HepG2 (cell line): Measurements from ENCODE around the gene BCL2L2. TPM values are rescaled to one million over a fixed set of nuclear protein-coding genes. Genes with fewer than 3 reads are reported as not detected.
A peak's percentile ranks its signal among the peaks of the same experiment; 100 is the strongest.

Source experiments
- AFF4 ChIP-seq: sonication (generic); formaldehyde crosslinking; IDR thresholded peaks from 2 replicates; pipeline ENCODE4 v1.4.0; 2020; ENCODE audit warnings: missing genetic modification reagents
- ARID4A ChIP-seq: sonication (generic); formaldehyde crosslinking; IDR thresholded peaks from 2 replicates; pipeline ENCODE4 v1.5.0; 2020; ENCODE audit warnings: mild to moderate bottlenecking, missing genetic modification reagents, borderline replicate concordance
- BCL6 ChIP-seq: IDR thresholded peaks from 2 replicates; pipeline ENCODE4 v1.6.1; 2016; ENCODE audit warnings: missing genetic modification reagents, missing compliant biosample characterization
- EHMT2 ChIP-seq: fragments of 200-600 bp; sonication (generic); IDR thresholded peaks from 2 replicates; pipeline ENCODE4 v1.7.0; 2017; ENCODE audit warnings: antibody characterized with exemption, low read depth, low read length, borderline replicate concordance
- GTF2F1 ChIP-seq: fragments of 150-350 bp; IDR thresholded peaks from 2 replicates; pipeline ENCODE4 v1.6.1; 2014; ENCODE audit warnings: low read length
- HMG20A ChIP-seq: IDR thresholded peaks from 2 replicates; pipeline ENCODE4 v1.6.1; 2016; ENCODE audit warnings: borderline replicate concordance
- ISX ChIP-seq: sonication (generic); formaldehyde crosslinking; conservative IDR thresholded peaks from 2 replicates; pipeline ENCODE4 v1.5.0; 2020; ENCODE audit warnings: missing genetic modification reagents
- JARID2 ChIP-seq: sonication (generic); formaldehyde crosslinking; IDR thresholded peaks from 2 replicates; pipeline ENCODE4 v1.8.1; 2023; ENCODE audit warnings: missing genetic modification reagents, inconsistent platforms; ENCODE audit not compliant: insufficient replicate concordance
- LCORL ChIP-seq, 2 experiments: fragments of 450-650 bp in 1 of 2; sonication (generic) in 1 of 2; formaldehyde crosslinking in 1 of 2; IDR thresholded peaks; 2 replicates each; pipeline versions ENCODE4 v1.5.0 to v1.6.1; 2017 to 2020; ENCODE audit warnings: antibody characterized with exemption in 1 of 2, missing genetic modification reagents in 1 of 2
- MTF2 ChIP-seq: sonication (generic); formaldehyde crosslinking; IDR thresholded peaks from 2 replicates; pipeline ENCODE4 v1.5.0; 2020; ENCODE audit warnings: missing genetic modification reagents, borderline replicate concordance
- POLR2A ChIP-seq, 2 experiments: IDR thresholded peaks; 2 replicates each; pipeline ENCODE4 v1.6.1; 2011; ENCODE audit warnings: low read depth in 2 of 2, low read length in 2 of 2, mild to moderate bottlenecking in 1 of 2, moderate library complexity in 1 of 2; ENCODE audit not compliant: insufficient read depth in 1 of 2
- SALL1 ChIP-seq: sonication (generic); formaldehyde crosslinking; IDR thresholded peaks from 2 replicates; pipeline ENCODE4 v1.8.0; 2022; ENCODE audit warnings: mild to moderate bottlenecking, missing genetic modification reagents
- ZNF138 ChIP-seq: sonication (generic); formaldehyde crosslinking; IDR thresholded peaks from 2 replicates; pipeline ENCODE4 v1.5.0; 2020; ENCODE audit warnings: mild to moderate bottlenecking, low read depth, missing genetic modification reagents
- ZNF225 ChIP-seq: sonication (generic); formaldehyde crosslinking; IDR thresholded peaks from 2 replicates; pipeline ENCODE4 v1.4.0; 2020; ENCODE audit warnings: mild to moderate bottlenecking, missing genetic modification reagents
- ZNF629 ChIP-seq: sonication (generic); formaldehyde crosslinking; conservative IDR thresholded peaks from 2 replicates; pipeline ENCODE4 v1.5.0; 2020; ENCODE audit warnings: missing genetic modification reagents
- ZNF720 ChIP-seq: sonication (generic); formaldehyde crosslinking; IDR thresholded peaks from 2 replicates; pipeline ENCODE4 v1.4.0; 2020; ENCODE audit warnings: missing genetic modification reagents
- polyA plus RNA-seq, 8 experiments: library from polyadenylated mRNA; depleted of rRNA in 3 of 8; stranded (reverse) in 7 of 8; unstranded in 1 of 8; fragments of >200 nt; fragmentation: Illumina TruSeq in 4 of 8; extraction: Trizol in 4 of 8; gene quantifications; 2 replicates each; pipeline versions ENCODE4 v1.2.1 to v1.2.3, GENCODE V29; 2011 to 2016; ENCODE audit warnings: low read depth in 4 of 8, missing spikeins in 1 of 8, mixed read lengths in 1 of 8; ENCODE audit not compliant: insufficient read depth in 1 of 8
- total RNA-seq, 5 experiments: library from RNA; depleted of rRNA; stranded (reverse); fragments of >200 nt; fragmentation: Illumina TruSeq; extraction: Trizol; gene quantifications; 2 replicates each; pipeline ENCODE4 v1.2.3, GENCODE V29; 2016; ENCODE audit warnings: low read depth in 1 of 5
- TF ChIP-seq, protein P1 (sequence below): sonication (generic); formaldehyde crosslinking; IDR thresholded peaks from 2 replicates; pipeline ENCODE4 v1.9.0; 2021; ENCODE audit warnings: missing genetic modification reagents, mild to moderate bottlenecking, borderline replicate concordance
- TF ChIP-seq, protein P2 (sequence below): sonication (generic); formaldehyde crosslinking; IDR thresholded peaks from 2 replicates; pipeline ENCODE4 v1.8.0; 2023; ENCODE audit warnings: mild to moderate bottlenecking, missing genetic modification reagents

BCL2L2 gene
- total and polyA plus RNA-seq, 2 of the 13 experiments (the other 11 are each of a cell fraction or from before 2014, with no cell fraction given), result 28.1 to 49.8 TPM

GRCh38 chr14:23300687-23301223 is 5.9 kb upstream of the BCL2L2 start (continued):
- TF ChIP-seq, protein P1, sequence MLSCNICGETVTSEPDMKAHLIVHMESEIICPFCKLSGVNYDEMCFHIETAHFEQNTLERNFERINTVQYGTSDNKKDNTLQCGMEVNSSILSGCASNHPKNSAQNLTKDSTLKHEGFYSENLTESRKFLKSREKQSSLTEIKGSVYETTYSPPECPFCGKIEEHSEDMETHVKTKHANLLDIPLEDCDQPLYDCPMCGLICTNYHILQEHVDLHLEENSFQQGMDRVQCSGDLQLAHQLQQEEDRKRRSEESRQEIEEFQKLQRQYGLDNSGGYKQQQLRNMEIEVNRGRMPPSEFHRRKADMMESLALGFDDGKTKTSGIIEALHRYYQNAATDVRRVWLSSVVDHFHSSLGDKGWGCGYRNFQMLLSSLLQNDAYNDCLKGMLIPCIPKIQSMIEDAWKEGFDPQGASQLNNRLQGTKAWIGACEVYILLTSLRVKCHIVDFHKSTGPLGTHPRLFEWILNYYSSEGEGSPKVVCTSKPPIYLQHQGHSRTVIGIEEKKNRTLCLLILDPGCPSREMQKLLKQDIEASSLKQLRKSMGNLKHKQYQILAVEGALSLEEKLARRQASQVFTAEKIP (CRISPR knock-in tag), result no peak
- no peak for TF ChIP-seq EHMT2
- no peak for TF ChIP-seq POLR2A (IDR thresholded peaks at IDR 0.05; ENCODE audit: insufficient read depth in 1 of 2, low read depth in 2 of 2, low read length in 2 of 2)
- TF ChIP-seq ZNF138, result no peak
- TF ChIP-seq GTF2F1, result no peak
- TF ChIP-seq LCORL (IDR thresholded peaks at IDR 0.05), result no peak
- TF ChIP-seq LCORL (CRISPR knock-in tag; IDR thresholded peaks at IDR 0.05), result no peak
- TF ChIP-seq ZNF720 (CRISPR knock-in tag), result peak; percentile 63; the same call in 1 of the 2 replicates
- TF ChIP-seq SALL1 (CRISPR knock-in tag), result peak; percentile 34; the same call in 1 of the 2 replicates
- TF ChIP-seq AFF4 (CRISPR knock-in tag), result no peak
- TF ChIP-seq, protein P2, sequence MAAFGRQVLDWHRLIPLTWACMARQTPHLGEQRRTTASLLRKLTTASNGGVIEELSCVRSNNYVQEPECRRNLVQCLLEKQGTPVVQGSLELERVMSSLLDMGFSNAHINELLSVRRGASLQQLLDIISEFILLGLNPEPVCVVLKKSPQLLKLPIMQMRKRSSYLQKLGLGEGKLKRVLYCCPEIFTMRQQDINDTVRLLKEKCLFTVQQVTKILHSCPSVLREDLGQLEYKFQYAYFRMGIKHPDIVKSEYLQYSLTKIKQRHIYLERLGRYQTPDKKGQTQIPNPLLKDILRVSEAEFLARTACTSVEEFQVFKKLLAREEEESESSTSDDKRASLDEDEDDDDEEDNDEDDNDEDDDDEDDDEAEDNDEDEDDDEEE (CRISPR knock-in tag), result peak; percentile 60
- no peak for TF ChIP-seq ZNF629 (CRISPR knock-in tag)
- TF ChIP-seq MTF2 (CRISPR knock-in tag), result no peak
- TF ChIP-seq JARID2 (CRISPR knock-in tag), result no peak
- no peak for TF ChIP-seq HMG20A (CRISPR knock-in tag)
- no peak for TF ChIP-seq ARID4A (CRISPR knock-in tag)
- no peak for TF ChIP-seq ISX (CRISPR knock-in tag)
- TF ChIP-seq ZNF225 (CRISPR knock-in tag), result peak; percentile 50; the same call in 1 of the 2 replicates
- no peak for TF ChIP-seq BCL6 (CRISPR knock-in tag)
